Uterus (tissue), 4 donors: ENCODE results near the gene RBMS3. TPM values are rescaled to one million over a fixed set of nuclear protein-coding genes. Genes with fewer than 3 reads are reported as not detected.

Experiments
- DNase-seq, 2 donors: peaks; one replicate each; pipeline ENCODE4 v3.0.0-alpha.2; 2019 to 2020
- H3K27ac ChIP-seq, 2 donors: fragments of 200-600 bp; sonication (generic); 1 replicate in 1 of 2; 2 replicates in 1 of 2; pipeline ENCODE4 v1.5.1; 2016 to 2018
- H3K27me3 ChIP-seq, 2 donors: fragments of 200-600 bp; sonication (generic); one replicate each; pipeline ENCODE4 v1.5.1; 2018 to 2019; ENCODE audit warnings: control low read depth in 1 of 2
- H3K36me3 ChIP-seq, 2 donors: fragments of 200-600 bp; sonication (generic); one replicate each; pipeline ENCODE4 v1.5.1; 2019; ENCODE audit warnings: control low read depth in 1 of 2
- H3K4me1 ChIP-seq, 2 donors: fragments of 200-600 bp; sonication (generic); one replicate each; pipeline ENCODE4 v1.5.1; 2018 to 2019; ENCODE audit warnings: control low read depth in 1 of 2
- H3K4me3 ChIP-seq, 2 donors: fragments of 200-600 bp; sonication (generic); 1 replicate in 1 of 2; 2 replicates in 1 of 2; pipeline ENCODE4 v1.5.1; 2018 to 2019; ENCODE audit warnings: mild to moderate bottlenecking in 1 of 2
- H3K9me3 ChIP-seq, 2 donors: fragments of 200-600 bp; sonication (generic); one replicate each; pipeline ENCODE4 v1.5.1; 2019; ENCODE audit warnings: control low read depth in 1 of 2
- CTCF ChIP-seq, 4 experiments: fragments of 200-600 bp in 2 of 4; fragments of 450-650 bp in 2 of 4; sonication (generic) in 2 of 4; IDR thresholded peaks; one replicate each; pipeline ENCODE4 v1.5.1; 2016 to 2019; ENCODE audit warnings: antibody characterized with exemption in 4 of 4, mild to moderate bottlenecking in 2 of 4, moderate library complexity in 1 of 4
- POLR2A ChIP-seq, 2 donors: fragments of 450-650 bp; IDR thresholded peaks; one replicate each; pipeline ENCODE4 v1.6.1; 2016; ENCODE audit warnings: antibody characterized with exemption in 2 of 2, mild to moderate bottlenecking in 1 of 2, moderate library complexity in 1 of 2
- intact Hi-C: fragments of 100-400 bp; cut with DNase I; formaldehyde crosslinking; loops from one replicate; pipeline ENCODE4 v1.15.1; 2023; ENCODE audit warnings: low total_unique reads
- total RNA-seq, 4 donors: library from RNA; depleted of rRNA in 3 of 4; stranded (reverse); fragments of >200 nt in 3 of 4; gene quantifications; one replicate each; pipeline versions ENCODE4 v1.1.0 to v1.2.4, GENCODE V29; 2014 to 2023
- donor health status: DM: yes; HTN: yes; CAD: no.

Gene RBMS3
- total RNA-seq, 4 donors from 2014 or later, result 45.9 to 113 (median 75.4) TPM

GRCh38 chr3:29415482-29416223, 134.8 kb downstream of the RBMS3 start:
- Histone ChIP-seq H3K27me3 (no peaks in the 10 kb centered on the region), H3K4me3 (no peak overlapping the region), H3K4me1 (no peaks in the 10 kb centered on the region), H3K27ac (no peak overlapping the region), H3K36me3 (no peaks in the 10 kb centered on the region), H3K9me3 (no peaks in the 10 kb centered on the region)
- DNase-seq, result no peak
- TF ChIP-seq POLR2A (IDR thresholded peaks at IDR 0.05) (no peak), CTCF (IDR thresholded peaks at IDR 0.05) (no peak)
- intact Hi-C loops, result no loop called here

- Histone ChIP-seq H3K9me3 (no peaks in the 10 kb centered on the region), H3K4me1 (no peaks in the 10 kb centered on the region), H3K36me3 (no peaks in the 10 kb centered on the region), H3K27ac (no peak overlapping the region), H3K27me3 (no peaks in the 10 kb centered on the region), H3K4me3 (no peak overlapping the region)
- no peak for DNase-seq
- no peak for TF ChIP-seq POLR2A (IDR thresholded peaks at IDR 0.05)
- no peak for TF ChIP-seq CTCF (IDR thresholded peaks at IDR 0.05)
- intact Hi-C loops, result no loop called here
Observed at GRCh38 chr3:29416514-29416913, 135.6 kb downstream of the RBMS3 start.

- Histone ChIP-seq H3K36me3 (no peaks in the 10 kb centered on the region), H3K4me1 (no peaks in the 10 kb centered on the region), H3K9me3 (no peaks in the 10 kb centered on the region), H3K4me3 (no peak overlapping the region), H3K27ac (no peak overlapping the region), H3K27me3 (no peaks in the 10 kb centered on the region)
- TF ChIP-seq CTCF (IDR thresholded peaks at IDR 0.05) (no peak), POLR2A (IDR thresholded peaks at IDR 0.05) (no peak)
- DNase-seq, result peak in 1 of 2 donors; percentile 26
- intact Hi-C loops, result no loop called here
Observed at GRCh38 chr3:29420106-29420505, 139.2 kb downstream of the RBMS3 start.

- no peak for DNase-seq
- Histone ChIP-seq H3K27me3 (no peaks in the 10 kb centered on the region), H3K4me1 (no peaks in the 10 kb centered on the region), H3K9me3 (no peaks in the 10 kb centered on the region), H3K27ac (no peak overlapping the region), H3K36me3 (no peaks in the 10 kb centered on the region), H3K4me3 (no peak overlapping the region)
- intact Hi-C loops, result no loop called here
- TF ChIP-seq CTCF (IDR thresholded peaks at IDR 0.05) (no peak), POLR2A (IDR thresholded peaks at IDR 0.05) (no peak)
Observed at GRCh38 chr3:29426302-29427226, 145.7 kb downstream of the RBMS3 start.
